Sigmoid colon (tissue), 4 donors: ENCODE results near the gene VAV1.

ENCODE experiments used
- CTCF ChIP-seq, 4 experiments: fragments of 450-650 bp in 3 of 4; fragments of 200-600 bp in 1 of 4; IDR thresholded peaks; one replicate each; pipeline ENCODE4 v1.5.1; 2016 to 2019; ENCODE audit warnings: antibody characterized with exemption in 4 of 4, mild to moderate bottlenecking in 3 of 4, moderate library complexity in 2 of 4
- POLR2AphosphoS5 ChIP-seq, 4 donors: sonication (generic); formaldehyde crosslinking; IDR thresholded peaks; one replicate each; pipeline ENCODE4 v1.6.1; 2017; ENCODE audit warnings: antibody characterized with exemption in 4 of 4

GRCh38 chr19:6890938-6891337 is 118.4 kb downstream of the VAV1 start:
- no peak for TF ChIP-seq CTCF (IDR thresholded peaks at IDR 0.05)
- no peak for TF ChIP-seq POLR2AphosphoS5 (IDR thresholded peaks at IDR 0.05)
